ENCODE measurements around the gene ENTPD5. TPM values are rescaled to one million over a fixed set of nuclear protein-coding genes. Genes with fewer than 3 reads are reported as not detected.

Gene ENTPD5
- total and polyA plus RNA-seq, 2 donors (not counting 1 experiment from before 2014, with no cell fraction given): 5.5 to 14.7 TPM

- DNase-seq (no peak), ATAC-seq (ENCODE audit: low read depth) (no peak)
- Histone ChIP-seq H4K20me1 (ENCODE audit: control insufficient read depth, insufficient read depth, low read length, poor library complexity, severe bottlenecking) (no peaks in the 10 kb centered on the region), H3K79me2 (ENCODE audit: control insufficient read depth, insufficient read depth, low read length) (no peaks in the 10 kb centered on the region), H3K27ac (ENCODE audit: low read length in 2 of 2) (no peak overlapping the region), H2AFZ (ENCODE audit: insufficient read depth, low read depth, low read length, poor library complexity, severe bottlenecking) (no peak overlapping the region), H3K36me3 (replicated peaks in 1 of 2; ENCODE audit: control extremely low read depth in 1 of 2, control insufficient read depth in 1 of 2, extremely low read depth in 1 of 2, insufficient read depth in 2 of 2, low read length in 1 of 2) (peaks cover 0 to 20% of the 10 kb centered on the region in 2 experiments), H3K4me3 (ENCODE audit: control extremely low read depth in 1 of 5, extremely low read depth in 1 of 5, insufficient read depth in 1 of 5, low read depth in 2 of 5, low read length in 4 of 5) (no peak overlapping the region), H3K9ac (ENCODE audit: low read length) (no peak overlapping the region), H3K4me1 (ENCODE audit: control insufficient read depth in 2 of 2, insufficient read depth in 2 of 2, low read length in 2 of 2) (no peaks in the 10 kb centered on the region), H3K27me3 (replicated peaks in 1 of 4; ENCODE audit: control extremely low read depth in 1 of 4, control insufficient read depth in 3 of 4, insufficient read depth in 4 of 4, low read length in 3 of 4) (no peaks in the 10 kb centered on the region), H3K4me2 (replicated peaks; ENCODE audit: low read depth, low read length, poor library complexity, severe bottlenecking) (no peak overlapping the region), H3K9me3 (ENCODE audit: control extremely low read depth in 1 of 3, control insufficient read depth in 2 of 3, insufficient read depth in 1 of 3, low read length in 2 of 3) (no peaks in the 10 kb centered on the region)
- POLR2A ChIA-PET: no interaction called here
- no peak overlapping the region for H3K4me3 Mint-ChIP-seq
- intact Hi-C loops (cut with micrococcal nuclease): no loop called here
- TF ChIP-seq CTCF (IDR thresholded peaks at IDR 0.05) (no peak), EZH2 (IDR thresholded peaks at IDR 0.05; ENCODE audit: borderline replicate concordance, insufficient read depth, low read depth, low read length, poor library complexity, severe bottlenecking) (no peak)
- no peak overlapping the region for H3K27ac Mint-ChIP-seq
- no CpG with 5 or more reads among the region's 3 CpGs for WGBS (ENCODE audit: insufficient coverage)
- no peaks in the 10 kb centered on the region for H3K4me1 Mint-ChIP-seq
- CTCF ChIA-PET: no interaction called here
- H3K27me3 Mint-ChIP-seq: no peaks in the 10 kb centered on the region
- H3K9me3 Mint-ChIP-seq (ENCODE audit: insufficient read depth): no peaks in the 10 kb centered on the region
These were observed 31.0 kb downstream of the ENTPD5 start for GRCh38 chr14:73988065-73988464.

DNA sequence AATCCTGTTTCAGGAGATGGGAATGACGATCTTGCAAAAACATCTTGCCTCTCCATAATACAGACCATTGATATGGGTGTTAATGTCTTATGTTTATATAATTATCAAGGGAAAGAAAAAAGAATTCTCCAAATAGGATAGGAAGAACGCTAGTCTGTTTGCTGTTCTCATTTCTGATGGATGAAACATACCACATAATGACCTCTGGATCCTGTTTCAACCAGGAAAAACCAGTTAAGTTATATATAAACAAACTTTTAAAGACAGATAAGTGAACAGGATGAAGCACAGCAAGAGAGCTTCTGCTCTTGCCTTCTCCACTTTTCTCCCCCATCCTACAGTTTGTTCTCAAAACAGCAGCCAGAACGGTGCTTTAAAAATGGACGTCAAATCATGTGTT, 41.2 kb downstream of the ENTPD5 start:
- Histone ChIP-seq H3K79me2 (ENCODE audit: control insufficient read depth, insufficient read depth, low read length) (no peaks in the 10 kb centered on the region), H3K9me3 (ENCODE audit: control extremely low read depth in 1 of 3, control insufficient read depth in 2 of 3, insufficient read depth in 1 of 3, low read length in 2 of 3) (no peaks in the 10 kb centered on the region), H2AFZ (ENCODE audit: insufficient read depth, low read depth, low read length, poor library complexity, severe bottlenecking) (no peak overlapping the region), H3K27me3 (replicated peaks in 1 of 4; ENCODE audit: control extremely low read depth in 1 of 4, control insufficient read depth in 3 of 4, insufficient read depth in 4 of 4, low read length in 3 of 4) (no peaks in the 10 kb centered on the region), H3K27ac (ENCODE audit: low read length in 2 of 2) (no peak overlapping the region), H3K4me3 (ENCODE audit: control extremely low read depth in 1 of 5, extremely low read depth in 1 of 5, insufficient read depth in 1 of 5, low read depth in 2 of 5, low read length in 4 of 5) (no peak overlapping the region), H3K36me3 (replicated peaks in 1 of 2; ENCODE audit: control extremely low read depth in 1 of 2, control insufficient read depth in 1 of 2, extremely low read depth in 1 of 2, insufficient read depth in 2 of 2, low read length in 1 of 2) (peaks cover 0 to 10% of the 10 kb centered on the region in 2 experiments), H3K9ac (ENCODE audit: low read length) (no peak overlapping the region), H3K4me2 (replicated peaks; ENCODE audit: low read depth, low read length, poor library complexity, severe bottlenecking) (no peak overlapping the region), H4K20me1 (ENCODE audit: control insufficient read depth, insufficient read depth, low read length, poor library complexity, severe bottlenecking) (no peaks in the 10 kb centered on the region), H3K4me1 (ENCODE audit: control insufficient read depth in 2 of 2, insufficient read depth in 2 of 2, low read length in 2 of 2) (no peaks in the 10 kb centered on the region)
- intact Hi-C loops (cut with micrococcal nuclease): no loop called here
- Mint-ChIP-seq H3K27me3 (no peaks in the 10 kb centered on the region), H3K9me3 (ENCODE audit: insufficient read depth) (no peaks in the 10 kb centered on the region), H3K4me3 (no peak overlapping the region), H3K27ac (no peak overlapping the region), H3K4me1 (no peaks in the 10 kb centered on the region)
- 83% methylated on average over 1 of the region's 4 CpGs for WGBS (ENCODE audit: insufficient coverage)
- ATAC-seq (ENCODE audit: low read depth) (no peak), DNase-seq (no peak)
- TF ChIP-seq EZH2 (IDR thresholded peaks at IDR 0.05; ENCODE audit: borderline replicate concordance, insufficient read depth, low read depth, low read length, poor library complexity, severe bottlenecking) (no peak), CTCF (IDR thresholded peaks at IDR 0.05) (no peak)
- CTCF ChIA-PET: no interaction called here
- POLR2A ChIA-PET: no interaction called here

Measured in B cell (primary cell).